Brain microvascular endothelial cell (primary cell): ENCODE results near the gene CDC42BPG.

ENCODE experiments used
- DNase-seq: peaks from one replicate; pipeline ENCODE4 v3.0.0-alpha.2; 2020
- H3K27ac ChIP-seq: fragments of 250-450 bp; sonication (Bioruptor Pico); 2 replicates; pipeline ENCODE4 v1.5.1; 2020; ENCODE audit warnings: mild to moderate bottlenecking, moderate library complexity
- H3K27me3 ChIP-seq: fragments of 250-450 bp; sonication (Bioruptor Pico); replicated peaks from 2 replicates; pipeline ENCODE4 v1.5.1; 2020; ENCODE audit warnings: mild to moderate bottlenecking
- H3K36me3 ChIP-seq: fragments of 250-450 bp; sonication (Bioruptor Pico); replicated peaks from 2 replicates; pipeline ENCODE4 v1.5.1; 2020; ENCODE audit warnings: mild to moderate bottlenecking
- H3K4me3 ChIP-seq: 2 replicates; pipeline ENCODE4 v1.5.1; 2011; ENCODE audit warnings: low read depth, mild to moderate bottlenecking, control low read depth, low read length, moderate library complexity
- CTCF ChIP-seq: IDR thresholded peaks from 2 replicates; pipeline ENCODE4 v1.5.1; 2011; ENCODE audit warnings: low read depth, mild to moderate bottlenecking, moderate library complexity, low read length, control low read depth, inconsistent platforms; ENCODE audit errors: missing control alignments
- in situ Hi-C: cut with HindIII; loops from 2 replicates; pipeline ENCODE4 v1.10.0; 2017; ENCODE audit warnings: low sequenced_read_pairs, low pct_ligation_motif_present

CDC42BPG gene

GRCh38 chr11:64774144-64774543, 70.3 kb downstream of the CDC42BPG start:
- no peak overlapping the region for H3K27ac ChIP-seq
- peaks cover 80% of the 10 kb centered on the region for H3K36me3 ChIP-seq
- H3K4me3 ChIP-seq = no peak overlapping the region

More at GRCh38 chr11:64774144-64774543, 70.3 kb downstream of the CDC42BPG start:
- TF ChIP-seq CTCF = no peak
- no peaks in the 10 kb centered on the region for H3K27me3 ChIP-seq
- no peak for DNase-seq
- in situ Hi-C loops = no loop called here
